Psoas muscle (tissue), 8 donors: ENCODE results near the gene GAS2. TPM values are rescaled to one million over a fixed set of nuclear protein-coding genes. Genes with fewer than 3 reads are reported as not detected.
A peak's percentile ranks its signal among the peaks of the same experiment; 100 is the strongest.

Experiments used
- ATAC-seq, 4 donors: fragments of 200-7000 bp; cut with Tn5 transposase; one replicate each; pipeline ENCODE4 v1.9.1; 2020; ENCODE audit warnings: moderate library complexity in 3 of 4, mild to moderate bottlenecking in 2 of 4
- DNase-seq, 2 donors: peaks; one replicate each; pipeline ENCODE4 v3.0.0-alpha.2; 2020
- H3K27ac ChIP-seq: fragments of 200-600 bp; one replicate; pipeline ENCODE4 v1.8.0; 2022
- H3K27me3 ChIP-seq, 3 donors: fragments of 200-600 bp in 1 of 3; one replicate each; pipeline versions ENCODE4 v1.6.1 to v1.8.0; 2013 to 2022; ENCODE audit warnings: low read length in 2 of 3, mild to moderate bottlenecking in 2 of 3, moderate library complexity in 1 of 3; ENCODE audit not compliant: insufficient read depth in 3 of 3
- H3K36me3 ChIP-seq, 2 donors: fragments of 200-600 bp in 1 of 2; one replicate each; pipeline versions ENCODE4 v1.6.1 to v1.8.0; 2013 to 2022; ENCODE audit warnings: low read depth in 1 of 2, mild to moderate bottlenecking in 1 of 2, moderate library complexity in 1 of 2; ENCODE audit not compliant: insufficient read depth in 1 of 2
- H3K4me1 ChIP-seq: fragments of 200-600 bp; one replicate; pipeline ENCODE4 v1.8.0; 2022
- H3K4me3 ChIP-seq: fragments of 200-600 bp; one replicate; pipeline ENCODE4 v1.8.0; 2022; ENCODE audit warnings: mild to moderate bottlenecking
- H3K9me3 ChIP-seq: fragments of 200-600 bp; one replicate; pipeline ENCODE4 v1.8.0; 2022
- WGBS, 3 donors: extraction: QIAGEN DNeasy Blood & Tissue Kit; methylation state at CpG; one replicate each; pipeline versions ENCODE4 v1.1.6 to v1.1.7; 2013; 5-methylcytosine and 5-hydroxymethylcytosine counted together
- intact Hi-C, 2 donors: fragments of 100-400 bp; cut with DNase I; formaldehyde crosslinking; loops; one replicate each; pipeline versions ENCODE4 v1.11.0 to v1.14.2; 2022
- polyA plus RNA-seq, 3 donors: library from polyadenylated mRNA; stranded (reverse); fragments of 200-250 nt; gene quantifications; one replicate each; pipeline ENCODE4 v1.2.3, GENCODE V29; 2013
- total RNA-seq, 4 donors: library from RNA; stranded (reverse); fragmentation: NEBNext Ultra II Directional in 2 of 4; extraction: Animal tissue kit (Norgen Biotek cat#: 25700) in 2 of 4; gene quantifications; one replicate each; pipeline versions ENCODE4 v1.2.1 to v1.2.4, GENCODE V29; 2021 to 2023
- TF ChIP-seq, protein P1 (sequence below): fragments of 200-600 bp; IDR thresholded peaks from one replicate; pipeline ENCODE4 v1.8.0; 2022; ENCODE audit warnings: antibody characterized with exemption
- donor health status: healthy with polysubstance abuse.
- donor health status: DM: no; HTN: no; CAD: no; lungs with moderate emphysema.
- donor health status: Bipolar disorder and iron deficiency.
- donor health status: healthy.
- donor health status: DM: yes; HTN: yes; CAD: no.
- donor health status: DM: no; HTN: no; CAD: no.
- donor health status: DM: no; HTN: no; CAD: no.
- donor health status: DM: yes; HTN: yes; CAD: no.

GAS2 gene
- total and polyA plus RNA-seq, 7 donors, result 0.51 to 4.6 (median 2.8) TPM

DNA sequence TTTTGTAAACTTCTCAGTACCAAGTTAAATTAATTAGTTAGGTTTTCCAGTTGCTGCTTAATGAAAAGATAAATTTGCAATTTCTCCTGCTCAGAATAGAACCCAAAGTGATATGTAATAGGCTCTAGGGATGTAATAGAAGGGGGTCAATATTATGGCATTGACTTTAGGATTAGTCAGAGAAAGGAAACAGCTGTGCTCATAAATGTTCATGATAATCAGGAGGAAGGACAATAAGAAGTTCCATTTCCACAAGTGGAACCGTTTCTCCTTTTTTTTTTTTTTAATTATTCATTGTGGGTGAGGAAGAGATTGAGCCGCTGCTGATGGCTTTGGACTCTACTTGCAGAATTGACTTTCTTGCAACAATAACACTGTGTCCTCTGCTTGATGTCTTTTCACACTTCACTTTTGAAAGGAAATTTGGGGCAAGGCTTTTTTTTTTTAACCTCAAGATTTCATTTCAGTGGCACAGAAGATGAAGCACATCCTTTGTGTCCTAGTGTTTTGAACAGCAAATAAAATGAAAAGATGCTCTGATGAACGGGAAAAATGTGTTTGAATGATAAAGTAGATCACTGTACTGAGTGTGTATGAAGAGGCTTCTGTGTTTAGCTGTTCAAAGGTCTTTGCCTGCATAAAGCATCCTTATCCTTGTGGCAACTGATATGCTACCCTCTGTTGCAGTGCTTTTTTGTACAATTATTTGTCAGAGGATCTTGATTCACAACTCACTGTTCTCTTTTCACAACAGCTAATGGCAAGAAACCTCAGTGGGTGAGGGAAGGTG lies 62.4 kb downstream of the GAS2 start:
- TF ChIP-seq, protein P1, sequence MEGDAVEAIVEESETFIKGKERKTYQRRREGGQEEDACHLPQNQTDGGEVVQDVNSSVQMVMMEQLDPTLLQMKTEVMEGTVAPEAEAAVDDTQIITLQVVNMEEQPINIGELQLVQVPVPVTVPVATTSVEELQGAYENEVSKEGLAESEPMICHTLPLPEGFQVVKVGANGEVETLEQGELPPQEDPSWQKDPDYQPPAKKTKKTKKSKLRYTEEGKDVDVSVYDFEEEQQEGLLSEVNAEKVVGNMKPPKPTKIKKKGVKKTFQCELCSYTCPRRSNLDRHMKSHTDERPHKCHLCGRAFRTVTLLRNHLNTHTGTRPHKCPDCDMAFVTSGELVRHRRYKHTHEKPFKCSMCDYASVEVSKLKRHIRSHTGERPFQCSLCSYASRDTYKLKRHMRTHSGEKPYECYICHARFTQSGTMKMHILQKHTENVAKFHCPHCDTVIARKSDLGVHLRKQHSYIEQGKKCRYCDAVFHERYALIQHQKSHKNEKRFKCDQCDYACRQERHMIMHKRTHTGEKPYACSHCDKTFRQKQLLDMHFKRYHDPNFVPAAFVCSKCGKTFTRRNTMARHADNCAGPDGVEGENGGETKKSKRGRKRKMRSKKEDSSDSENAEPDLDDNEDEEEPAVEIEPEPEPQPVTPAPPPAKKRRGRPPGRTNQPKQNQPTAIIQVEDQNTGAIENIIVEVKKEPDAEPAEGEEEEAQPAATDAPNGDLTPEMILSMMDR, result no peak
- Histone ChIP-seq H3K27ac (no peak overlapping the region), H3K9me3 (no peaks in the 10 kb centered on the region), H3K36me3 (no peaks in the 10 kb centered on the region), H3K4me3 (no peak overlapping the region), H3K4me1 (peaks cover 12% of the 10 kb centered on the region), H3K27me3 (no peaks in the 10 kb centered on the region)
- WGBS, 3 donors, result 46 to 54% (median 51%) methylated on average over 3 of the region's 3 CpGs
- intact Hi-C loops, result loop anchor here in 1 of 2 donors (5.0 kb wide), 1 partner anchor 56 kb away; no protein-coding TSS in a partner anchor
- ATAC-seq (no peak), DNase-seq (no peak)

DNA sequence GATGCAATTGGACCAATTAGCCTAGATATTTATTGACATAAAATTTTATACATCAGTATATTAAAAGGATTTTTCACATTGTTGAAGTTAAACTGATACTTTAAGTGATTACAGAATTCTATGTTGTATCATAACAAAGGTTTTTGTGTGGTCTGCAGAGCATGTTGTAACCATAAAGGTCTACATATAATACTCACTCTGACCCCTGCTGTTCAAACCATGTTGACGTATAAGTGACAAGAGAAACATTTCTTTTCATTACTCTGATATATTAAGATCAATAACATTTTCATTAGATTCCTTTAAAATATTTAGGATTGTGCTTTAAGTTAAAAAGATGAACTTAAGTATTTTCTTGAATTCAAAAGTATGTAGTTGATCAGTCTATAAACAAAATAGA lies 63.9 kb downstream of the GAS2 start:
- TF ChIP-seq, protein P1, result peak; percentile 52
- peak in 2 of 4 donors; percentile 58 to 60 for ATAC-seq
- intact Hi-C loops, result loop anchor here in 1 of 2 donors (5.0 kb wide), 1 partner anchor 103 kb away; the partner anchor contains the start of gene FANCF
- Histone ChIP-seq H3K36me3 (no peaks in the 10 kb centered on the region), H3K9me3 (no peaks in the 10 kb centered on the region), H3K4me1 (peaks cover 18% of the 10 kb centered on the region), H3K27me3 (no peaks in the 10 kb centered on the region), H3K4me3 (no peak overlapping the region), H3K27ac (no peak overlapping the region)
- 0 to 62% (median 17%) methylated on average over 1 of the region's 1 CpG for WGBS, 3 donors
- no peak for DNase-seq

DNA sequence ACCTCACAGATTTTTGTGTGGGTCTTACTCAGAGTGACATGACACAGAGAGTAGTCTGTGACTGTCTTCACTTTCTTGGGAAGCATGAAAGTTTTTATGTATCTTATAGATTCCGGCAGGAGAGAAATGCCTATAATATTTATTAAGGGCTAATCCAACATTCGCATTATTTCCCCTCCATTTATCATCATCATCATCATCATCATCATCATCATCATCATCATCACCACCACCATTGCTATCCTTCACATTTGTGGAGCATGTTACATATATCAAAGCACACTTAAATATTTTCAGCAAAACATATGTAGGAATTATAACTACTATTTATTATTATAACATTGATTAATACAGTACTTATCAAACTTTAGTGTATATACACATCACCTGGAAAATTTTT lies 66.2 kb downstream of the GAS2 start:
- ATAC-seq (no peak), DNase-seq (no peak)
- no peaks in the 10 kb centered on the region for H3K36me3 ChIP-seq
- WGBS, 3 donors, result 49 to 96% (median 79%) methylated on average over 2 of the region's 2 CpGs
- intact Hi-C loops, result loop anchor here in 1 of 2 donors (2.0 to 5.0 kb wide), 2 partner anchors 105 to 398 kb away; partner anchors contain the start of gene FANCF
- no peaks in the 10 kb centered on the region for H3K9me3 ChIP-seq
- TF ChIP-seq, protein P1, result no peak
- H3K27ac ChIP-seq, result peak overlapping the region; percentile 69
- no peaks in the 10 kb centered on the region for H3K27me3 ChIP-seq
- H3K4me3 ChIP-seq, result no peak overlapping the region
- peaks cover 18% of the 10 kb centered on the region for H3K4me1 ChIP-seq

DNA sequence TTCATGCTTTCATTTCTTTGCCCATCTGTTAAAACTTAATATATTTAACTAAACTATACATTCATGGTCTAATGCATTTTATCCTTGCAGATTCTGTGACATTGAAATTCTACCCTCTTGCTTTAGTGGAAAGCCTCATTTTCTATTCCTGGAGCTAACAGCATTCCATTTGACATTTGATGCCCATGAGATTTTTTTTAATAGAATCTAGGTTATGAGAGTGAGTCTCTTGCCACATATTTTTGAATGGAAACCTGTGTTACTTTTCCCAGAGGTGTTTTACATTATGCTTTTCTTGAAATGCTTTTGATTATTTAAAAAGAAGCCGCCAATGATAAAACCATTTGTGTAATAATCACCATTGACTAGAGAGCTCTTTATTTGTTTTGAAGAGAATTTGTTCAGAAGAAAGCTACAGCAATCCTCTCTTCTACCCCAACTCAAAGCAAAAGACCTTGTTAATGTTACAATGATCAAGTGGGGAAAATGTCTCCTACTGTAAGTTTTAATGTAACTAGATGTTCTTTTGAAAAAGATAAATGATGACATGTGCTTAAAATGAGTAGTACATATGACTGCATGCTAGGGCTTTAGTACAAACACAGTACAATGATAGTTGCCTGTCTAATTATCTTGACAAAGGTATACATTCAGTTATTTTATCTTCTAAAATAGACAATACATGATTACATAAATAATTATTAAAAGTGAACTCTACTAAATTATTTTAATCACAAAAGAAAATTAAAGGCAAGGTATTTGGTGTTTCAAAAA lies 67.3 kb downstream of the GAS2 start:
- Histone ChIP-seq H3K9me3 (no peaks in the 10 kb centered on the region), H3K36me3 (no peaks in the 10 kb centered on the region), H3K27me3 (no peaks in the 10 kb centered on the region), H3K27ac (peak overlapping the region; percentile 69), H3K4me3 (peak overlapping the region; percentile 38), H3K4me1 (peaks cover 18% of the 10 kb centered on the region)
- DNase-seq (no peak), ATAC-seq (peak in 3 of 4 donors; percentile 71 to 85 (median 73))
- TF ChIP-seq, protein P1, result no peak
- WGBS, 3 donors, result 30 to 52% (median 31%) methylated on average over 1 of the region's 1 CpG
- intact Hi-C loops, result loop anchor here in 1 of 2 donors (2.0 to 5.0 kb wide), 2 partner anchors 106 to 399 kb away; partner anchors contain the start of gene FANCF
